A673 (cell line): ENCODE data around the gene CDKN1A.

ENCODE experiments used
- EZH2 ChIP-seq: fragments of 200-600 bp; sonication (generic); IDR thresholded peaks from 2 replicates; pipeline ENCODE4 v1.6.1; 2017; ENCODE audit warnings: borderline replicate concordance, low read depth, mild to moderate bottlenecking, mixed read lengths, antibody characterized with exemption, low read length; ENCODE audit not compliant: poor library complexity, severe bottlenecking
- TF ChIP-seq, protein P1 (sequence below): fragments of 300-800, 200-600 bp; sonication (generic); conservative IDR thresholded peaks from 2 replicates; pipeline ENCODE4 v1.5.1; 2017; ENCODE audit warnings: low read depth, mild to moderate bottlenecking, antibody characterized with exemption, low read length, moderate library complexity, mixed read lengths

DNA sequence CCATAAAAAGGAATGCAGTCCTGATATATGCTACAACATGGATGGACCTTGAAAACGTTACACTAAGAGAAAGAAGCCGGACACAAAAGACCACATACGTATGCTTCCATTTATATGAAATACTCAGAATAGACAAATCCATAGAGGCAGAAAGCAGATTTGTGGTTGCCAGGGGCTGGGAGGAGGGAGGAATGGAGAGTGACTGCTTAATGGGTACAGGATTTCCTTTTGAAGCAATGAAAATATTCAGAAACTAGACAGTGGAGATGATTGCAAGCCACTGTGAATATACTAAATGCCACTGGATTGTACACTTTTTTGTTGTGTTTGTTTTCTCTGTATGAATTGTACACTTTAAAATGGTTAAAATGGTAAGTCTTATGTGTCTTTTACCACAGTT, 29.4 kb upstream of the CDKN1A start:
- TF ChIP-seq, protein P1, sequence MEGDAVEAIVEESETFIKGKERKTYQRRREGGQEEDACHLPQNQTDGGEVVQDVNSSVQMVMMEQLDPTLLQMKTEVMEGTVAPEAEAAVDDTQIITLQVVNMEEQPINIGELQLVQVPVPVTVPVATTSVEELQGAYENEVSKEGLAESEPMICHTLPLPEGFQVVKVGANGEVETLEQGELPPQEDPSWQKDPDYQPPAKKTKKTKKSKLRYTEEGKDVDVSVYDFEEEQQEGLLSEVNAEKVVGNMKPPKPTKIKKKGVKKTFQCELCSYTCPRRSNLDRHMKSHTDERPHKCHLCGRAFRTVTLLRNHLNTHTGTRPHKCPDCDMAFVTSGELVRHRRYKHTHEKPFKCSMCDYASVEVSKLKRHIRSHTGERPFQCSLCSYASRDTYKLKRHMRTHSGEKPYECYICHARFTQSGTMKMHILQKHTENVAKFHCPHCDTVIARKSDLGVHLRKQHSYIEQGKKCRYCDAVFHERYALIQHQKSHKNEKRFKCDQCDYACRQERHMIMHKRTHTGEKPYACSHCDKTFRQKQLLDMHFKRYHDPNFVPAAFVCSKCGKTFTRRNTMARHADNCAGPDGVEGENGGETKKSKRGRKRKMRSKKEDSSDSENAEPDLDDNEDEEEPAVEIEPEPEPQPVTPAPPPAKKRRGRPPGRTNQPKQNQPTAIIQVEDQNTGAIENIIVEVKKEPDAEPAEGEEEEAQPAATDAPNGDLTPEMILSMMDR, result no peak
- no peak for TF ChIP-seq EZH2
